HG02678 (cell line): ENCODE data around the gene SIT1.
"Not testable (repeated sequence)": the region's sequence is repeated elsewhere in the genome, so short reads cannot be mapped to it uniquely, and the experiment has no call there.

Experiments
- ATAC-seq: cut with Tn5 transposase; IDR thresholded peaks from one replicate; pipeline ENCODE4 v1.9.1; 2021; ENCODE audit warnings: mild to moderate bottlenecking, moderate library complexity; ENCODE audit not compliant: unreplicated experiment

SIT1 gene

DNA sequence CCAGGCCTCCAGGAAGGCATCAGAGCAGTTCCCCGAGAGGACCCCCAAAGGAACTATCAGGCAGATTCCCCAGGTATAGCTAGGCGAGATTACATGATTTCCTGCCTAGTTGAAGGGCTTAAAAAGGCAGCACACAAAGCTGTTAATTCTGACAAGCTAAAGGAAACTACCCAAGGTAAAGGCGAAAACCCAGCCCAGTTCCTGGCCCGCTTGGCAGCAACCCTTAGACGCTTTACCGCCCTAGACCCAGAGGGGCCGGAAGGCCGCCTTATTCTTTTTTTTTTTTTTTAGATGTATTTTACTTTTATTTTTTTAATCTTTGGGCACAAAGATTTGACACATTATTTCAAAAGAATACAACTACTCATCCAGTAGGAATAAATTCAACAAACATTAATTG, 12.0 kb downstream of the SIT1 start:
- ATAC-seq, result not testable (repeated sequence)

DNA sequence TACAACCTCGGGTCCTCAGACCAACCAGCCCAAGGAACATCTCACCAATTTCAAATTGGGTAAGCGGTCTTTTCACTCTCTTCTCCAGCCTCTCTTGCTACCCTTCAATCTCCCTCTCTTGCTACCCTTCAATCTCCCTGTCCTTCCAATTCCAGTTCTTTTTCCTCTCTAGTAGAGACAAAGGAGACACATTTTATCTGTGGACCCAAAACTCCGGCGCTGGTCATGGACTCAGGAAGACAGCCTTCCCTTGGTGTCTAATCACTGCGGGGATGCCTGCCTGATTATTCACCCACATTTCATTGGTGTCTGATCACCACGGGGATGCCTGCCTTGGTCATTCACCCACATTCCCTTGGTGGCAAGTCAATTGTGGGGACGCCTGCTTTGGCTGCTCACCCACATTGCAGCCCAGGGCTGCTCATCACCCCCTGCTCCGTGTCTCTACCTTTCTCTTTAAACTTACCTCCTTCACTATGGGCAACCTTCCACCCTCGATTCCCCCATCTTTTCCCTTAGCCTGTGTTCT, 13.2 kb downstream of the SIT1 start:
- ATAC-seq, result not testable (repeated sequence)

DNA sequence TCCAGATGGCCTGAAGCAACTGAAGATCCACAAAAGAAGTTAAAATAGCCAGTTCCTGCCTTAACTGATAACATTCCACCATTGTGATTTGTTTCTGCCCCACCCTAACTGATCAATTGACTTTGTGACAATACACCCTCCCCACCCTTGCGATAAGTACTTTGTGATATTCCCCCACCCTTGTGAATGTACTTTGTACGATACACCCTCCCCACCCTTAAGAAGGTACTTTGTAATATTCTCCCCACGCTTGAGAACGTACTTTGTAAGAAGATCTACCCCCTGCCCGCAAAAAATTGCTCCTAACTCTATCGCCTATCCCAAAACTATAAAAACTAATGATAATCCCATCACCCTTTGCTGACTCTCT, 13.9 kb downstream of the SIT1 start:
- ATAC-seq, result not testable (repeated sequence)

DNA sequence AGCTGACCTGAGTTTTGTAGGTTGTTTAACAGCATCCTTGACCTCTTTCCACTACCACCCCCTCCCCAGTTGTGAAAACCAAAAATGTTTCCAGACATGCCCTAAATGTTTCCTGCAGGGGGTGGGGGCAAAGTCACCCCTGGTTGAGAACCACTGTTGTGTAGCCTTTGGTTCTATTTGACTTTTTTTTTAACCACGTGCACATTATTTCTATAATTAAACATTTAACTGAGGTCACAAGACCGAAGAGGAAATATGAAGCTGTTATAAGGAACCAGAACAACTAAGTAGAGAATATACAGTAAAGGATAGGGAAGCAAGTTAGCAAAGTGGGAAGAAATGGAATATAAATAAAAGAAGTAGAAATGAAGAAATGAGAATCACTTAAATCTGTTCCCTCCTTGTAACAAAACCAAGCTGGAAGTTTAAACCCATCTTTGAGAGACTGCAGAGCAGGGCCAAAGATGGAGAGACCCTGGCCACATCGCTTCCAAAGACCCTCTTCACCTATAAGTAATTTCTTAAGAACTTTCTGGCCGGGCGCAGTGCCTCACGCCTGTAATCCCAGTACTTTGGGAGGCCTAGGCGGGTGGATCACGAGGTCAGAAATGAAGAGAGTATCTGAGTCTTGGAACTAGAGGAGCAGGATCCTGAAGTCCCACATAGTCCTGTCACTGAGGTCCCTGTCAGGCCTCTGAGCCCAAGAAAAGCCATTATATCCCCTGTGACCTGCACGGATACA, 14.4 kb downstream of the SIT1 start:
- no peak for ATAC-seq

DNA sequence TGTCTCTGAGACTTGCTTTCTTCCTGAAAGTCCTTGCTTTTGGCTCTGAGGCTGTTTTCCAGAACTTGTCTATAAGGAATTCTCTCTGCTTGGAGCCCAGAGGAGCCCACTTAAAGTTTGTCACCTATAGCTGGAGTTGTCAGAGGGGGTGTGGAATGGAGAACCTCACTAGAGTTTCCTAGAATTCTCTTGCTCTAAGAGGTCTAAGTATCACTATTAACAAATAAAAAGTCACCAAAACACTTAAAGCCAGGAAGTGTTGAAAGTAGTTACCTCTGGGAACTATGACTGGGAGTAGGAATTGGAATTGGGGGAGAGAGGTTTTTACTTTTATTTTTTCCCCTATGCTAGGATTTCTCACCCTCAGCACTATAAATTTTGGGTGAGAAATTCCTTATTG, 15.0 kb downstream of the SIT1 start:
- no peak for ATAC-seq

DNA sequence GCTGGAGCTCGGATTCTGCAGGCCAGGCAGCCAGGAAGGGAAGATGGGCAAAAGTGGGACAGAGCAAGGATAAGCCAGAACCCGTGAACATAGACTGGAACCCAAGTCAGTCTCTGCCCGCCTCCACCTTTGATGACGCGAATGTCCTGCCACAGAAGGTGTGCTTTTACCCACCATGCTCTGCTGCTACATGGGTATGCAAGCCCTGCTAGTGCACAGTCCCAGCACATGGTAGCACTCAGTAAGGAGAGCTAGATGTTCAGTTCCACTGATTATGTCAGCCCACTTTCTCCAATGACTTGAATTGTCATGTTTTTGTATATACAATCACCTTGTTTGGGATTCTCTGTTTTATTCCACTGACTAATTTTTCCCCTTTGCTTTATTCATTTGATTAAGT, 21.1 kb downstream of the SIT1 start:
- ATAC-seq, result no peak

DNA sequence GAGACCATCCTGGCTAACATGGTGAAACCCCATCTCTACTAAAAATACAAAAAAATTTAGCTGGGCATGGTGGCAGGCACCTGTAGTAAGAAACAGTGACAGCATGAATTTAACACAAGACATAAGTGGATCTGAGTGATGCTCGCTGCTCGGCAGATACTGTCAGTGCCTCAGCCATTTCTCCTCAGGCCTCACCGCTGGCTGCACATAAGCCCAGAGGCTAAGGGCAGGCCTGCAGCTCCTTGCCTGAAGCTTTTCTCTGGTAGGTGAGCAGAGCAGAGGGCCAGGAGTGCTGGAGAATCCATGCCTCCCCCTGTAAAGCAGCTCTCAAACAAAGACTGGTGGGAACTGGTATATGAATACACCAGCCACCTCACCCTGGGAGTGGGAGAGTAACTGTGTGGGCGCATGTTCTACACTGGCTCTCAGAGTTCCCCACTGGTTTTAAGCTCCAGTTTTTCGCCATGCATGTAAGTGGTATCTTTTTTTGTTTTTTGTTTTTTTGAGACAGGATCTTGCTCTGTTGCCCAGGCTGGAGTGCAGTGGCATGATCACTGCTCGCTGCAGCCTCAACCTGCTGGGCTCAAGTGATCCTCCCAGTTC, 22.2 kb downstream of the SIT1 start:
- ATAC-seq, result no peak

DNA sequence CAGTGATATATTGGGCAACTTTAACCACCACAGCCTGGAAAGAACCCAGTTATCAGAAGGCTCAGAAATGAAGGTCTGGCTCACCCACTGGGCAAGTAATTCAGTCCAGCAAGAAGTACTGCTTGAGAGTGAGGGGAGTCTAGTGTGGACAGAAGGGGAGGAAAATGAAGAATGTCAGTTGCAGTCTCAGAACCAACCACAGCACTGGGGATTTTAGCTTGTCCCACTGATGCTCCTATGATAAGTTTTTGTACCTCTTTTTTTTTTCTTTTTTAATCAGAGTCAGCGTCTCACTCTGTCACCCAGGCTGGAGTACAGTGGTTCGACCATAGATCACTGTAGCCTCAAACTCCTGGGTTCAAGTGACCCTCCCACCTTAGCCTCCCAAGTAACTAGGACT, 23.2 kb downstream of the SIT1 start:
- ATAC-seq, result no peak

DNA sequence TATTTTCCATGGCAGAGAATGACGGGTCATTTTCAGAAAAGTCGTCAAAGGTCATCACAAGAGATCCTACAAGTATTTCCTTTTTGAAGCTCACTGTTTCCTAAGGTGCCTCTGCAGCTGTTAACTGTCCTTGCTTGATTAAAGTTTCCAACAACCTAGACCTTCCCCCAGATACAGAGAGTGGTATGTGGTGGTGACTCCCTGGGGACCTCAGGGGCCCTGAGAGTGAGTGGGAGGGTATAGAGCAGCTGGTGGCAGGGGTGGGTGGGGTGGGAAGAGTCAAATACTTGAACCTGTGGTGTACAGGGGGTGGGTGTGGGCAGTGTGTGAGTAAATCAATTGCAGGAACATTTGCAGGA, 31.0 kb downstream of the SIT1 start:
- peak; percentile 67 for ATAC-seq

DNA sequence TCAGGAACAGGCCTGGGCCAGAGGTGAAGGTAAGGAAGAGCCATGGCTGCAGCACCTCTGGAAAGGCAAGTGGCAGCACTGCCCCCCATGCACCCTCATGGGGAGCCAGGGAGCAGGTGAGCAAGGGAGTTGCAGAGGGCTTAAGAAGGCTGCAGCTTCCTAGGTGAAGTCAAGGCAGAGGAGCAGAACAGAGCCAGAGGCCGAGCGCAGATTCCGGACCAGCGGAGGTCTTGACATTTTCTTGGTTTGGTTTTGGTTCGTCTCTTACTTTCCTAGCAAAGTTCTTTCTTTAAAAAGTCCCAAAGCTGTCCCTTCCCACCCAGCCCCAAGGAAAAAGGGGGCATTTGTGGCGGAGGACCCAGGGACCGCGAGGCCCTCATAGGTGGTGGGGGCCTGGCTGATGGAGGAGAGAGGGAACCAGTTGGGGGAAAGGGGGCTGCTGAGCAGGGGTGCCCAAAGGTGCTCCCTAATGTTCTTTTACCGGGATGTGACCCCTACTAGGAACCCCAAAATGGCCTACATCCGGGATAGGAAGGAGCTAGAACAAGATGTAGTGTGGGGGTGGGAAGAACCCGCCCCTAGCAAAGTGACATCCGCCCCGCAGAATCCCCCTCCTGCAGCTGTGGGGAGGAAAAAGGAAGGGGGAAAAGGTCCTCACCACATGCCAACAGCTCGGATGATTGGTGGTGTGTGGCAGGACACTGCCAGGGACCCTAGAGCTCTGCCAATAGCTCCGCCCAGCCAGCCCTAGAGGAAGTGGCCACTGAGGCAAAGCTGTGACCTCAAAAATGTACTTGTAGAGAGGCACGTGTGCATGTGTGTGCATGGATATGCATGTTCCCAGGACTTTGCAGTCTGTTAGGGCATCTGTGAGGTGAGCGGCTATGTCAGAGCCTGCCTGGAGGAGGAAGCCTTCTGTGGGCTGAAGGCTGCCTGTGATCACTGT, 31.6 kb downstream of the SIT1 start:
- ATAC-seq, result peak; percentile 44

DNA sequence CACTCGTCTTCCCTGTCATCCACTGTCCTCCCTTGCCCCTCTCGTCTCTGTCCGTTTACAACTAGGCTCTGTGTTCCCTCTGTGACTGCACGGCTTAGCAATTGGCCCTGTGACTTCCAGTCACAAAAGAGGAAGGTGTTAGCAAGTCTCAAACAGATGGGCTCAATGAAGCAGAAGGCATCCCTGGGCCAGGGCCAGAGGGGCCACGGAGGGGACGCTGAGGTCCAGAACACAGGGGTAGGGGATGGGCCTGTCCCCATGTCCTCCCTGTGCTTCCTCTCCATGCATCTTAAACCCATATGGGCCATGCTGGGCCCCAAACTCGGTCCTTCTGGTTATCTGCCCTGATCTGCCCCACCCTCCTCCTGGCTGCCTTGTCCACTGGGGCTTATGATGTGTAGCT, 32.4 kb downstream of the SIT1 start, which contains the start of gene CD72:
CD72 (minus strand) TSS at position 89 of the 403 bp plus-strand sequence. CDS start 110 bp downstream, outside the sequence.
- no peak for ATAC-seq

DNA sequence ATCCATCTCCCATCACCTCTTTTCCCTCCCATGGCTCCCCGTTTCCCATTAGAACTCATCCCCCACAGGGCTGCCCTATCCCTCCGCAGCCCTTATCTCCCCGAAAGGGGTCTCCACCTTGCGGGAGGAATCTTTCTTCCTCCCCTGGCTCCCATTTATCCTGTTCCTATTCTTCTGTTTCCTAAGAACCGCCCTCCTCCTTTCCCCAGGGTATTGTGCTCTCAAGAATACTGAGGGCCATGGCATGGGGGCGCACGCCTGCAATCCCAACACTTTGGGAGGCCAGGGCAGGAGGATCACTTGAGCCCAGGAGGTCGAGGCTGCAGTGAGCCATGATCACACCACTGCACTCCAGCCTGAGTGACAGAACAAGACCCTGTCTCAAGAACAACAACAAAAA, 33.2 kb downstream of the SIT1 start:
- ATAC-seq, result no peak

DNA sequence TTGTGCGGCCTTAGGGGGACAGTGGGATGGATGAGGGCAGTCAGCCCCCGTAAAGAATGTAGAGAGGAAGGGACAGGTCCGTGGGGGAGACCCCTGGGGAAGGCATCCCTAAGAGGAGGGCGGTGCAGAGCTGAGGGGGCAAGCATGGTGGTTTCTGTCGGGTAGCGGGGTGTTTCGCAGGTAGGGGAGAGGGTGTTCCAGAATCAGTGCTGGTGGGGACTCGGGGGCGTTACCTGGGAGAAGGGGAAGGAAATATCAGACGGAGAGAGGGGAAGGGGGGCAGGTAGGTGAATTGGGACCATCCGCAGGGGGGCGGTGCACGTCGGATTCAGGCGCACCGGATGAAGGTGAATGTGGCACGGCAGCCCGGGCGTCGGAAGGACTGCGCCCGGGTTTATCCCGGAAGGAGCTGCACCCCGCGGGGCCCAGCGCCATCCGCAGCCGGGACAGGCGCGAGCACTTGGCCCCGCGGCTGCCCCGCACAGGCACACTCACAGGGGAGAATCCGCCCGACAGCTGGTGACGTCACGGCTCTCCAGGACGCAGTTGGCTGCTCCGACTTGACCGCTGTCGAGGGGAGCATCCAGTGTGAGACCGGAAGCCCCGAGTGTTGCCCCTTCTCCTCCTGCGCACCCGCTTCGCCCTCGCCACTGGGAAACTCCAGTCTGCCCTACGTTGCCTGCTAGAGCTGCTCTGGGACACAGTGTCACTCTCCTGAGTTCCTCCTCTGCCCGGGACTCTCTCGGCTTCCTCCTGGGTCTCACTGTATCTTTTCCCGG, 33.9 kb downstream of the SIT1 start:
- ATAC-seq, result peak; percentile 42

DNA sequence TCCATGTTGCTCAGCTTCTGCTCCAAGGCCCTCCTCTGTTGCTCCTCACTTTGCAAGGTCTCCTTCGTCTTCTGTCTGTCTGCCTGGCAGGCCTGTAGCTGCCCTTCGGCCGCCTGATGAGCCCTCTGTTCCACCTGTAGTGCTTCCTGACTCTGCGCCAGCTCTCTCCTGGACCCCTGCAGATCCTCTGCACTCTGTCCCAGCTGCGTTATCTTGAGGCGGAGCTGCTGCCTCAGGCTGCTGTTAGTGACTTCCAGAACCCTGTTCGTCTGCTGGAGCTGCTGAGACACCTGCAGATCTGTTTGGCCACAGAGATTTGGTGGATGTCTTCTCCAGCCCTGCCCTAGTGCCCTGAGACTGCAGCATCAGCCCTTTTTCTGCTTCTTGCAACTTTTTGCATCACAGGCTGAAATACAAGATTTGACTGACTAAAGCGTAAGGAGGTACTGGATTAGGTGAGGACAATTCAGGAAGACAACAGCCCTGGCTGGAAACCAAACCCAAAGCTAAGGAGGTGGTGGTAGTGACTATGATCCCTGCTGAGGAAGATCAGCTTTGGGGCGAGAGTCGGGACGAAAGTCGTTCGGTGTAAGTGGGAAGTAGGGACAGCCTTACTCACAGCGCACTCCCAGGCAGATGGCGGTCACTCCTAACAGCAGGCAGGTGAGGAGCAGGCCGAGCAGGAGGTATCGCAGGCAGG, 34.6 kb downstream of the SIT1 start:
- ATAC-seq, result no peak

DNA sequence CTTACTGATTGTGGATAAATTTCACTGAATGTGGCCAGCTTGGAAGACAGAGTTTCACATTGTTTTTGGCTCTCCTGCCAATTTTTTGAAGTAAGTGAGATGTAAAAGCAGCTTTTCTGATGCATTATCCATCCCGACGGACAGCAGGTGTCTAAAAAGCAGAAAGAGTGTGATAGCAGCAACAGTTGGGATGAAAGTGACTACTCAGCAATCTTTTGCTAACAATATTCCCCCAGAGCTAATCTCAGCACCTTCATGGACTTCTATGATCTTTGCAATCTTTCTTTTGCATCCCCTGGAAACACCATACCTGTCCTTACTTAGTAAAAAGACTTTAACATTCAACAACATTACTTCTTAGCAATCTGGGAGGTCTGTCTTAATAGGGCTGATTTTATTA, 37.9 kb downstream of the SIT1 start:
- ATAC-seq, result no peak

DNA sequence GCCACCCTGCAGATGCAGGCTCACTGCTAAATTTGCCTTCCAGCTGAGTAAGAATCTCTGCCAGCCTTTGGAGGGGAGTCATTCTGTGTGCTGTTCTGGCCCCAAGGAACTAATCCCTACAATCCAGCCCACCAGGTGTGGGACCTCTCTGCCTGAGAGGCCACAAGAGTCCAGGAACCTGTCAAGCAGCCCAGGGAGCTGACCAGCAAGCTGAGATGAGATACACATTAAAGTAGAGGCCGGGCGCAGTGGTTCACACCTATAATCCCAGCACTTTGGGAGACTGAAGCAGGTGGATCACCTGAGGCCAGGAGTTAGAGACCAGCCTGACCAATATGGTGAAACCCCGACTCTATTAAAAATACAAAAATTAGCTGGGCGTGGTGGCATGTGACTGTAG, 38.7 kb downstream of the SIT1 start:
- ATAC-seq, result not testable (repeated sequence)

DNA sequence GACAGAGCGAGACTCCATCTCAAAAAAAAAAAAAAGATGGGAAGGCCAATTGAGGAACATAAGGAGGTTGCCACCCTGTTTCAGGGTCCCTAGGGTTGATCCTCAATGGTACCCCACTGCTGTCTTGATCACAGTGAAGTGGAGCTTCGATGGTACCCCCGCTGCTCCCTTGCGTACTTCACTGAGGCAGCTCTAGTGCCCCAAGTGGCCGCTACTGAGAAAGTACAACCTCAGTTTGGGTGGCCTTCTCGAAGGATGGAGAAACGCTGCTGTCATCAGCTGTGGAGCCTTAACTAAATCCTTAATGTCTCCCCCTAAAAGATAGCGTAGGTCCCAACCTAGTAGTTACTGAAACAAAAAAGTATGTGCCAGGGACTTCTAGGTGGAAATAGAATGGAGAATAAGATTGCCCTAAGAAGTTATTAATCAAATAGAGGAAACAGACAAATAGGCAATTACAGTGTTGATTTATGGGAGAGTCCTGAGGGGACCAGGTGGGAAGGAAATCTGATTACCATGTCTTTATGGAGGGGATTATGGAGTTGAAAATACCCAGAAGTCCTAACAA, 39.4 kb downstream of the SIT1 start:
- peak; percentile 62 for ATAC-seq

DNA sequence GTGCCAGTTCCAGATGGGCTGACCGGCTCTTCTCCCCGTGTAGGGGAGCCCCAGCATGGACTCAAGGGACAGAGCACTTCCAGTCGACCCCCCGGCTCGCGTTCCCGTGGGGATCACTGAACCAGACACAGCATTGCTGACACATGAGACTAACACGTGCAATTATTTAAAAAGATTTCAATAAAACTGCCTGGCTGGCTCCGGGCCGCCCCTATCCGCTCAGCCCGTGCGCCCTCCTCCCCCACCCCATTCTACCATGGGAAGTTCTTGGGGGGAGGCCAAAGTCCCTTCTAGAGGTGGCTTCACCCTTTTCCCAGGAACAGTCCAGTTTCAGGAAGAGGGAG, 40.9 kb downstream of the SIT1 start:
- ATAC-seq, result no peak

DNA sequence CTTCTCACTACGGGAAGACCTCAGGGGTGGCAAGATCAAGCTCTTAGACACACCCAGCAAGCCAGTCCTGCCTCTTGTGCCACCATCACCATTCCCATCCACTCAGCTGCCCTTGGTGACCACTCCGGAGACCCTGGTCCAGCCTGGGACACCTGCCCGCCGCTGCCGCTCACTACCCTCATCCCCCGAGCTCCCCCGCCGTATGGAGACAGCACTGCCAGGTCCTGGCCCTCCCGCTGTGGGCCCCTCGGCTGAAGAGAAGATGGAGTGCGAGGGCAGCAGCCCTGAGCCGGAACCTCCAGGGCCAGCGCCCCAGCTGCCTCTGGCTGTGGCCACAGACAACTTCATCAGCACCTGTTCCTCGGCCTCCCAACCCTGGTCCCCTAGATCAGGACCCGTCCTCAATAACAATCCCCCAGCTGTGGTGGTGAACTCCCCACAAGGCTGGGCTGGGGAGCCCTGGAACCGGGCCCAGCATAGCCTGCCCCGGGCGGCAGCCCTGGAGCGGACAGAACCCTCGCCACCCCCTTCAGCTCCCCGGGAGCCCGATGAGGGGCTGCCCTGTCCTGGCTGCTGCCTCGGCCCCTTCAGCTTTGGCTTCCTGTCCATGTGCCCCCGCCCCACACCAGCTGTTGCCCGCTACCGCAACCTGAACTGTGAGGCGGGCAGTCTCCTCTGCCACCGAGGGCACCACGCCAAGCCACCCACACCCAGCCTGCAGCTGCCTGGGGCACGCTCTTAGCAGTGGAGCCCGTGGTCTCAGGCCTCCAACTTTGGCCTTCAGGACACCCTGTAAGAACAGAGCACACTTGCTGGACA, 41.5 kb downstream of the SIT1 start:
- no peak for ATAC-seq
